ENCODE measurements around the gene SPON2.

GRCh38 chr4:1169171-1169671, 3.2 kb downstream of the SPON2 start:
- TF ChIP-seq NR3C1 (IDR thresholded peaks at IDR 0.05), result no peak
- TF ChIP-seq CTCF (IDR thresholded peaks at IDR 0.05), result no peak
- no peak for TF ChIP-seq EP300 (IDR thresholded peaks at IDR 0.05)
- TF ChIP-seq EHMT2 (IDR thresholded peaks at IDR 0.05; ENCODE audit: low read depth), result no peak
- no peak for TF ChIP-seq PBX3 (IDR thresholded peaks at IDR 0.05)
- no peak for TF ChIP-seq MAX (IDR thresholded peaks at IDR 0.05)
- TF ChIP-seq REST (IDR thresholded peaks at IDR 0.05), result no peak
- no peak for TF ChIP-seq TP53 (CRISPR knock-in tag; IDR thresholded peaks at IDR 0.05)
- no peak for TF ChIP-seq POLR2A (IDR thresholded peaks at IDR 0.05; ENCODE audit: low read length)
- no peak for TF ChIP-seq RFX5 (IDR thresholded peaks at IDR 0.05)

Measured in A549 (cell line).